ENCODE measurements around the gene SLC6A7.

Gene SLC6A7

GRCh38 chr5:150217873-150218692 lies 28.2 kb downstream of the SLC6A7 start:
- TF ChIP-seq, protein P1, sequence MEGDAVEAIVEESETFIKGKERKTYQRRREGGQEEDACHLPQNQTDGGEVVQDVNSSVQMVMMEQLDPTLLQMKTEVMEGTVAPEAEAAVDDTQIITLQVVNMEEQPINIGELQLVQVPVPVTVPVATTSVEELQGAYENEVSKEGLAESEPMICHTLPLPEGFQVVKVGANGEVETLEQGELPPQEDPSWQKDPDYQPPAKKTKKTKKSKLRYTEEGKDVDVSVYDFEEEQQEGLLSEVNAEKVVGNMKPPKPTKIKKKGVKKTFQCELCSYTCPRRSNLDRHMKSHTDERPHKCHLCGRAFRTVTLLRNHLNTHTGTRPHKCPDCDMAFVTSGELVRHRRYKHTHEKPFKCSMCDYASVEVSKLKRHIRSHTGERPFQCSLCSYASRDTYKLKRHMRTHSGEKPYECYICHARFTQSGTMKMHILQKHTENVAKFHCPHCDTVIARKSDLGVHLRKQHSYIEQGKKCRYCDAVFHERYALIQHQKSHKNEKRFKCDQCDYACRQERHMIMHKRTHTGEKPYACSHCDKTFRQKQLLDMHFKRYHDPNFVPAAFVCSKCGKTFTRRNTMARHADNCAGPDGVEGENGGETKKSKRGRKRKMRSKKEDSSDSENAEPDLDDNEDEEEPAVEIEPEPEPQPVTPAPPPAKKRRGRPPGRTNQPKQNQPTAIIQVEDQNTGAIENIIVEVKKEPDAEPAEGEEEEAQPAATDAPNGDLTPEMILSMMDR (IDR thresholded peaks at IDR 0.05) = peak; percentile 89

DNA sequence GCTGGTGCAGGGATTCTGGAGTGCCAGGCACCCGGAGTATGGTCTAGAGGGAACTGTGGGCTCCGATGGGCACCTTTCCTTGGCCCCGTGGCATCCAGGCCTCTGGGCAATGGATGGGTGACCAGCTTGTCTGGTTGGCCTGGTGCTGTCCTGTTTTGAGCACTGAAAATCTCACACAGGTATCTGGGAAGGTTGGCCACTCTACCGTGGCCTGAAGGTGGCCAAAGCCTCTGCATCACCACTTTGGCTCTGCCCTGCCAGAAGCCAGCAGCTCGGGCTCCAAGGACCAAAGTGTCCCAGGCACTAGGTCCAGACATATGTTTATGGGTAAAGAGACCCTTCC lies 28.8 kb downstream of the SLC6A7 start:
- TF ChIP-seq, protein P1 (IDR thresholded peaks at IDR 0.05) = no peak

GRCh38 chr5:150219142-150219541 lies 29.3 kb downstream of the SLC6A7 start:
- TF ChIP-seq, protein P1 (IDR thresholded peaks at IDR 0.05) = no peak

- TF ChIP-seq, protein P1 (IDR thresholded peaks at IDR 0.05) = no peak
These were observed 30.0 kb downstream of the SLC6A7 start for GRCh38 chr5:150219861-150220260.

- TF ChIP-seq, protein P1 (IDR thresholded peaks at IDR 0.05) = no peak
These were observed 31.6 kb downstream of the SLC6A7 start for GRCh38 chr5:150221471-150221870.

GRCh38 chr5:150222906-150223305 lies 33.0 kb downstream of the SLC6A7 start:
- TF ChIP-seq, protein P1 (IDR thresholded peaks at IDR 0.05) = no peak

DNA sequence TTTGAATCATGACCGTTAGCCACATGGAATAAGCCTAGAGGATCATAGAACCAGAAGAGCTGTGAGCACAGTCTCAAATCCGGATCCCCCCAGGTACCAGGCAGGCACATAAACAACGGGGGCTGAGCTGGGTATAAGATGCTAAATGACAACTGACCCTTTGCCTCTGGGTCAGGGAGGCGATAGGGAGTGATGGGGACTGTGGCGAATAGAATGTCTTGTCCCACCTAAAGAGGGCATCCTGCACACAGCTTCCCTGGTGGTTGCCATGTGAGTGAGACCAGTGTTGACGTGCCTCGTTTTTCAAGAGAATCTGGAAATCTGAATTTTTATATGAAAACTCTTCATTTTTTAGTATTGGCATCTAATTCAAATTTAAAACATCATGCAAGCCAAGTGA lies 33.6 kb downstream of the SLC6A7 start:
- TF ChIP-seq, protein P1 (IDR thresholded peaks at IDR 0.05) = no peak
